ENCODE measurements around the gene MAP7. TPM values are rescaled to one million over a fixed set of nuclear protein-coding genes. Genes with fewer than 3 reads are reported as not detected.

MAP7 gene
- total and polyA plus RNA-seq, 9 of the 15 experiments (the other 6 are each of a cell fraction or from before 2014, with no cell fraction given) = 0.76 to 7.7 (median 3.9) TPM

GRCh38 chr6:136529710-136530109, 20.5 kb downstream of the MAP7 start:
- no TSS peak for BruUV-seq (replicated peaks)
- POLR2A ChIA-PET = no interaction called here
- Histone ChIP-seq H3K4me2 (ENCODE audit: insufficient read depth, low read length) (no peak overlapping the region), H3K79me2 (ENCODE audit: control insufficient read depth, insufficient read depth, low read length) (no peaks in the 10 kb centered on the region), H3K36me3 (ENCODE audit: control insufficient read depth, insufficient read depth, low read length) (no peaks in the 10 kb centered on the region), H2AFZ (ENCODE audit: low read depth, low read length) (no peak overlapping the region), H3K9ac (ENCODE audit: insufficient read depth in 1 of 2, low read depth in 2 of 2, low read length in 2 of 2) (no peak overlapping the region), H3K27me3 (ENCODE audit: control insufficient read depth in 2 of 2, insufficient read depth in 2 of 2, low read length in 2 of 2) (peaks cover 10 to 32% of the 10 kb centered on the region in 2 experiments; a peak in 4 of 5 replicates), H4K20me1 (replicated peaks; ENCODE audit: control insufficient read depth, insufficient read depth, low read length) (no peaks in the 10 kb centered on the region), H3K27ac (ENCODE audit: extremely low read depth, low read depth, low read length) (no peak overlapping the region), H3K9me3 (replicated peaks; ENCODE audit: control insufficient read depth, insufficient read depth, low read depth, low read length) (no peaks in the 10 kb centered on the region), H3K4me1 (replicated peaks in 1 of 2; ENCODE audit: control insufficient read depth in 2 of 2, insufficient read depth in 2 of 2, low read length in 2 of 2) (0 out of 5 replicates have a peak, but pooled peaks cover 0 to 3% of the 10 kb centered on the region in 2 experiments), H3K9me1 (ENCODE audit: control insufficient read depth, insufficient read depth, low read length) (no peaks in the 10 kb centered on the region), H3K4me3 (no peak overlapping the region)
- WGBS (ENCODE audit: insufficient coverage, low coverage, missing lambda C conversion rate) = 19% methylated on average over 3 of the region's 3 CpGs
- intact Hi-C loops (cut with micrococcal nuclease) = no loop called here
- TF ChIP-seq NELFE (IDR thresholded peaks at IDR 0.05; ENCODE audit: insufficient read depth, insufficient read length) (no peak), ZNF232 (CRISPR knock-in tag; IDR thresholded peaks at IDR 0.05) (no peak), FIP1L1 (IDR thresholded peaks at IDR 0.05; ENCODE audit: low read depth, low read length, poor library complexity, severe bottlenecking) (no peak), U2AF1 (optimal IDR thresholded peaks at IDR 0.05; ENCODE audit: low read depth, low read length) (no peak), STAG1 (CRISPR knock-in tag; IDR thresholded peaks at IDR 0.05; ENCODE audit: borderline replicate concordance) (no peak), CHD7 (IDR thresholded peaks at IDR 0.05; ENCODE audit: low read depth, low read length) (no peak), ZNF717 (CRISPR knock-in tag; IDR thresholded peaks at IDR 0.05) (no peak)
- no peak for FAIRE-seq
- DNase-seq (ENCODE audit: extremely low read depth in 1 of 4, low spot score in 3 of 4) = no peak
- no peak for ATAC-seq
- in situ Hi-C loops (cut with MboI) = loop anchor here (25.0 kb wide), 1 partner anchor 192 kb away; no protein-coding TSS in a partner anchor
- CTCF ChIA-PET (ENCODE audit: low intra/inter-chr PET ratio) = no interaction called here
